Measurements from ENCODE around the gene PLCB1. TPM values are rescaled to one million over a fixed set of nuclear protein-coding genes. Genes with fewer than 3 reads are reported as not detected.

Gene PLCB1
- total RNA-seq, 1 experiment from 2014 or later: 2.9 TPM

DNA sequence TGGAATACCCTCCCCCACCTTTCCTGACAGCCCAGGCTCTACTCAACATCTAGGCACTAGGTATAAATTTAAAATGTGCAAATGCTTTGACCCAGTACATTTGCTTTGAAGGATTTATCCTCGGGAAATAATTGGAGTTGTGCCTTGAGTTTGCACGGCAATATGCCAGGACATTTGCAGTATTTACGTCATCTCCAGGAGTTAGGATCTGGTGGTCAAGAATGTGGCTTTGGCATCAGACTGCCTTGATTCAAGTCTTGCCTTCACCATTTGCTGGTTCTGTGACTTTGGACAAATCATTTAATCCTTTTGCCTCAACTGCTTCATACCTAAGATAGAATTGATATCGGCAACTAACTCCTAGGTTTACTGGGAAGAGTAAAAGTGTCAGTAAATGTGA is 169.6 kb downstream of the PLCB1 start:
- no peak for DNase-seq (ENCODE audit: low read depth)

- DNase-seq (ENCODE audit: low read depth): no peak
Measured at GRCh38 chr20:8303651-8304050, 171.6 kb downstream of the PLCB1 start.

DNA sequence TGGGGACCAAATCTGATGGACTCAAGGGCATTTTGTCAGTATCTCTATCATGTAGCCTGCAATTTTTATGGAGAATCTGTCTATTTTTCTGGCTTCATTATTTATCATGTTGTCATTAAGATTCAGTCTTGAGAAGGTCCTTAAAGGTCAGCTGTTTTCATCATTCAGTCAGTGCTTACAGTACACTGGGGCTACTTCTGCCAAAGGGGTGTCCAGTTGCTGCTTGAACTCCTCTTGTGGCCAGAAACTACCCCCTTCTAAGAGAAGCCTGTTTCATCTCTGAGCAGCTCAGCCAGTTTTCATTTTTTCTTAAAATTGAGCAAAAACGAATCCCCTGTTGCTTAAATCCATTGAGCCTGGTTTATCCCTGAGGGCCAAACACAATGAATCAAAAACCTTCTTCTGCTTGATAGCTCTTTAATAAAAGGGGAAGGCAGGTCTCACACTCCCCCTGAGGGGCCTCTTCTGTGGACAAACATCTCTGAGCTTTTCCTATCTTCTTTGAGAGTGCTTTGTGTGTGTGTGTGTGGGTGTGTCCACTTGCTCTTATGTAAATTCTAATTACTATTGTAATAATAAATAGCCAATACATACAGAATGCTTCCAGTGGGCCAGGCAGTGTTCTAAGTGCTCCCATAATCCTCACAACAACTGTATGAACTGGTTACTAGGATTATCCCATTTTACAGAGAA is 172.2 kb downstream of the PLCB1 start:
- DNase-seq (ENCODE audit: low read depth): no peak

DNA sequence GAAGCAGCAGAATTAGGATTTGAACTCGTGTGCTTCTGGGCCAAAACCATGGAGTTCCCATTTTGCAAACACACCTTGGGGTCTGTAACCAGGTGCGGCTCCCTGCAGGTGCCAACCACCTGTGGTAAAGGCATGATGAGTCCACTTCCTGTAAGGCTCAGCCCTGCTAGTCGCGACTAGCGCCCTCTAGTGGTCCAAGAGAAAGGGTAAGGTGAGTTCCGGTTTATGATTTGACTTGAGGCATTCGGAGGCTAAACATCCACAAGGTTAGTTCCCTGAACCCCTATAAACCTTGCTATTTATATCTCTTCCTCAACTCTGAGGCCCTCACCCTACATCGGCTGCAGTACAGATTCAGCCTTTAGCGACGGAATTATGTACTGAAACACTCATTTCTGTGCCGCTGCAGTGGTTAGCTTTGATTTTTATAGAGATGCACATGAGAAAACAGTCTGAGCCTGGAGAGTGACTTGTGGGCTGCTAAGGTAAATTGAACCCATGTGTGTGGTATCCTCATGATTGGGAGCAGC is 173.4 kb downstream of the PLCB1 start:
- peak; percentile 70 for DNase-seq (ENCODE audit: low read depth)

DNA sequence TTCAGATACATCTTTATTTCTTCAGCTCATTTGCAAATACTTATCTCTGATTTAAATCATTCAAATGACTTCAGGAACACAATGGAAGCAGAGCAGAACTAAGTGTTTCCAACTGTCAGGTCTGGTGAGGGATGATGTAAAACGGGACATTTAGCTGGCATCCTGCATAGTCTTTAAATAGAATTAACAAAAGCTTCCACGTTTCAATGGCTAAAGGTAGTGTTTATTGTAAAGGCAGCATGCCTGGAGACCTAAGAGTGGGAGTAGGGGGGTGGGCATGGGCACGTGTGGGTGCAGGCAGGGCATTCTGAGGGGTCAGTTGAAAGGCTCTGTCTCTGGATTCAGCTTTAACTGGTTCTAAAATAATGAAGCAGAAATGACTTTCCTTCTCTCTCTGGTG is 174.9 kb downstream of the PLCB1 start:
- DNase-seq (ENCODE audit: low read depth): no peak

DNA sequence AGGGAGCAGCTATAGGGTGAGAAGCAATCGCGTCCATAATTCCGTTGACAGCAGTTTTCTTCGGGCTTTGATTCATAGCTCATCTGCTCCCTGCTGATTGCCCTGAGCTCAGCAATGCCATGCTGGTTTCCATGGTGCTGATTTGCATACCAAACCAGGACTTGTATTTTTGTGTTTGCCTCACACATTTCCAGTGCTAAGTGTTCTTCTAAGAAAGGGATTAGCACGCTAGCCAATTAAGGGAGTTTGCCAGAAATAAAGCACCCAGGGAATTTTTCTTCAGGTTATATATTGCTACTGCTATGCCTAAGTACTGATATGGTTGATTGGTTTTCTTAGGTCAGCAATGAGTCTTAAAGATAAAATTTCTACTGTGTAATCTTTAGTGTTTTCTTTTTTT is 177.6 kb downstream of the PLCB1 start:
- DNase-seq (ENCODE audit: low read depth): no peak

GRCh38 chr20:8310618-8311017 is 178.6 kb downstream of the PLCB1 start:
- DNase-seq (ENCODE audit: low read depth): no peak

GRCh38 chr20:8313073-8313472 is 181.0 kb downstream of the PLCB1 start:
- DNase-seq (ENCODE audit: low read depth): no peak

- DNase-seq (ENCODE audit: low read depth): no peak
Measured at GRCh38 chr20:8315639-8316573, 183.8 kb downstream of the PLCB1 start.

DNA sequence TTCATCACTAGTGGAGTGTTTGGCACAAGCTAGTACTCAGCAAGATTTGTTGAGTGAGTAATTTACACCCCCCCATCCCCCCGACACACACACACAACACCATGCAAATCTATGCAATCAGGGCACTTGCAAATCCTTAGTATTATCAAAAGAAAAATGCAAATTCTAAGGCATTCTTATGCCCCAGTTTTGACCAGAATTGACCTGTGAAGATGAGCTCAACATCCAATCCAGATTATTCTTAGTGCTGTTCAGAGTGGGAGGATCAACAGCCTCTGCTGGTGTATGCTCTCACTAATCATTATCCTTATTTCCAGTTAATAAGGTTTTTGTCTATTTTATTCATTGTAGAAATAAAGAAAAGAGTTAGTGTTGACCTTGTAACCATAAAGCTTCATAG is 185.4 kb downstream of the PLCB1 start:
- no peak for DNase-seq (ENCODE audit: low read depth)

DNA sequence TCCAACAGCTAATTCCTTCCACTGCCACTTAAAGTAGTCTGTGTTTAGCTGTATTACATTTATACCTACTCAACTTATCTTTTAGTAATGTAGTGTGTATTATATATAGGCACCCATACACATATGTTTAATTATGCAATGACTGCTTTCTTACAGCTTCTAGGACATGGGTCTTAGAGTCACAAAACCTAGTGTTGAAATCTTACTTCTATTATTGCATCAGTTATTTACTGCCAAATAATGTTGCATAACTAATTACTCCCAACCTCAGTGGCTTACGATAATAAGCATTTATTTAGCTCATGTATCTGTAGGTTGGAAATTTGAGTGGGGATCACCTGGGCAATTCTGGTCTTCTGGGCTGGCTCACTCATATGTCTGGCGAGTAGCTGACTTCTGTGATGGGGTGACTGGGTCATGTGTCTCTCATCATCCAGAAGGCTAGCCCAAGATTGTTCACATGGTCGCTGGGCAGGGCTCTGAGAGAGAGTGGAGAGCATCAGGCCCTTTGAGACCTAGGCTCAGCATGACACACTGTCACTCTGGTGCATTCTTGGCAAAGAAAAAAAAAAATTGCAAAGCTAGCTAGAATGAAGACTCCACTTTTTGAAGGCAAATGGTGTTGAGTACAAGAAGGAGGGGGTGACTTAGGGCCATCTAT is 187.0 kb downstream of the PLCB1 start:
- no peak for DNase-seq (ENCODE audit: low read depth)

GRCh38 chr20:8320306-8320705 is 188.2 kb downstream of the PLCB1 start:
- DNase-seq (ENCODE audit: low read depth): no peak

DNA sequence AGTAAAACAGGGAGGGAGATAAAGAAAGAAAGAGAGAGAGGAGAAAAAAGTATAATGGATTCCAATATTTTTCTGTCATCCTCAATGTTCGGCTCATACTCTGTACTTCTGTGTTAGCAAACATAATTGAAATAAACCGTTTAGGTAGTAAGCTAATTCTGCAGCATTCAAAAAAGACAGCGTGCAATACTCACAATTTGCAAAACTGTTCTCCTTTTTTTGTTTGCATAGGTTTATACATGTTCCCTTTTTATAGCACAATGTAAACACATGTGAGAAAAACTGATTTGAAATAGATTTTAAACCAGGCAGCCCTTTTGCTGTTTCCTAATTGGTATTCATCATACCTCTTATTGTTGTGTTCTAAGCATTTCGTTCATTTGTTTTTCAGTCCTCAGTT is 188.9 kb downstream of the PLCB1 start:
- DNase-seq (ENCODE audit: low read depth): no peak

DNA sequence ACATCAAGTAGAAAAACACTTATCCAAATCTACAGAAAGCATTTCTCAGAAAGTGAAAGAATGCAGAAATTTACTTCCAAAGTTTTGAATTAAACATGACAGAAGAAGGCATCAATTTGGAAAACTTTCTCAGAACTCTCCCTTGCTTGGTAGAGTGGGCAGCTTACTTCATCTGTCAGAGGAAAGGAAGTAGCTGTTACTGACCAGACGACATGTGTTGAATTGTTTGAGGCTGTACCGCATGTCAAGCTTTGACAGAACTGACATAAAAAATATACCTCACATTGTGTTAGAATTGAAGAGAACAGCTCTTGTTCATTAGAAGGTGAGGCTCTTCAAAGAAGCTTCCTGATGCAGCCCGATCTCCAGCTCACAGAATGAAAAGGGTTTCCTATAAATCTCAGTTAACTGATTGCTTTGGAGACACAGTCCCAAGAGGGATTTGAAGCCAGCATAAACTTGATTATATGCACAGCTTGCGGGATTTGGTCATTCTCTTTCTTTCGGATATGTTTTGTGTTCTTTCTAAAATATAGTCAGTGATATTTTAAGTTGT is 190.7 kb downstream of the PLCB1 start:
- DNase-seq (ENCODE audit: low read depth): no peak

DNA sequence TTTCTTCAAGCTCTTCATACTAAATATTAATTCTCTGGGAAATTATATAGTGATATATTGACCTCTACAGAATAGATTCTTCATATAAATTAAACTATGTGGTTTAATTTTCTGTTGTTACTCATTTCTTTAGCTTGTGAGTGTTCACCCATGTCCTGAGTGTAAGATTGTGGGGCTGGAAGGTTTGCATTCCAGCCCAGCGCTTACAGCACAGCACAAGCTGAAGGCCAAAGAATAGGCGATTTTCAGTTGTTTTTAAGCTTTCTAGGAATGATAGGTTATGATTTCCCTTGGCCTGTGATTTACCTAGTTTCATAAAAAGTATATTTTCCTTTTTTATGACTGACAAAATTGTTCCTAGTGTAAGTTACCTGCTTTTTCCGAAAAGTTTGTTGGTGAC is 194.1 kb downstream of the PLCB1 start:
- DNase-seq (ENCODE audit: low read depth): no peak

GRCh38 chr20:8326899-8327298 is 194.8 kb downstream of the PLCB1 start:
- no peak for DNase-seq (ENCODE audit: low read depth)

GRCh38 chr20:8328189-8328588 is 196.1 kb downstream of the PLCB1 start:
- DNase-seq (ENCODE audit: low read depth): no peak

GRCh38 chr20:8330319-8330784 is 198.3 kb downstream of the PLCB1 start:
- DNase-seq (ENCODE audit: low read depth): no peak

GRCh38 chr20:8330785-8331695 is 199.0 kb downstream of the PLCB1 start:
- peak; percentile 24 for DNase-seq (ENCODE audit: low read depth)

DNA sequence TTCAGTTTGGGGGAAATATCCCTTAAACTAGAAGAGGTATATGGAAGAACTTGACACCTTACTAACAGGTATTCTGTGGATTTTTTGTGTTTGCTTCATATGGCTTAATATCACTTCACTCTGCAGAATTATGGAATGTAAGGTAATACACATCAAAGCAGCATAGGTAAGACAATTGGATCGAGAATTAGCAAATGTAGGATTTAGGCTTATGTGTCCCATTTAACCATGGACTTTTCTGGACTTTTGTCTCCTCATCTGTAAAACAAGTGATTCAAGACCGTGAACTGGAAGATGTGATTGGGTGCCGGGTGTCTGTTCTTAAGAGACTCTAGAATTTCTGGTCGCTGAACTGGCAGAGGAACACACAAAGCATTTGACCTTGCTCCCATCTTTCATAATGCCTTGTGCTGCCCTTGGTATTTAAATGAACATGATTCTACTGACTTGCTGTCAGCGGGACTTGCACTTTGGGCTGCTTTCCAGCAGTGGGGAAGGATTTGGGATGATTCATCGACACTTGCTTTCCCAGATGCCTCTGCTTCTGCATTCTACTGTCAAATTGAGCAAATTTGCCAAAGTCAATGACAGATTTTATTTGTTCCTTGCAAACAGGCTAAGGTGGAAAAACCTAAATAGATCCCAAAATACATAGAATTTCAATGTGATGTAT is 199.8 kb downstream of the PLCB1 start:
- peak; percentile 49 for DNase-seq (ENCODE audit: low read depth)

Data from Daoy (cell line).